H1 (cell line): Measurements from ENCODE around the gene MTARC1. TPM values are rescaled to one million over a fixed set of nuclear protein-coding genes. Genes with fewer than 3 reads are reported as not detected.

Experiments
- ASH2L ChIP-seq: fragments of 200-600, 300-600 bp; sonication (generic); IDR thresholded peaks from one replicate; pipeline ENCODE4 v1.7.1; 2017; ENCODE audit warnings: low read length
- BCL11A ChIP-seq, 2 experiments: IDR thresholded peaks; one replicate each; pipeline ENCODE4 v1.6.1; 2011; ENCODE audit warnings: low read depth in 2 of 2, low read length in 2 of 2, mild to moderate bottlenecking in 2 of 2
- CREB1 ChIP-seq: IDR thresholded peaks from 2 replicates; pipeline ENCODE4 v1.6.1; 2012; ENCODE audit warnings: inconsistent platforms
- KDM4A ChIP-seq: IDR thresholded peaks from one replicate; pipeline ENCODE4 v1.7.1; 2012; ENCODE audit warnings: low read depth, mild to moderate bottlenecking, moderate library complexity, low read length, inconsistent platforms; ENCODE audit not compliant: severe bottlenecking
- MAX ChIP-seq: IDR thresholded peaks from 2 replicates; pipeline ENCODE4 v1.6.1; 2012; ENCODE audit warnings: inconsistent platforms
- PHF8 ChIP-seq: fragments of 200-600 bp; sonication (generic); conservative IDR thresholded peaks from 2 replicates; pipeline ENCODE4 v1.7.1; 2012; ENCODE audit warnings: low read depth, mild to moderate bottlenecking, inconsistent platforms, low read length, moderate library complexity
- RBBP5 ChIP-seq: IDR thresholded peaks from 2 replicates; pipeline ENCODE4 v1.7.1; 2012; ENCODE audit warnings: low read depth, mild to moderate bottlenecking, inconsistent platforms, low read length, moderate library complexity, borderline replicate concordance
- SIN3A ChIP-seq, 2 experiments: IDR thresholded peaks in 1 of 2; conservative IDR thresholded peaks in 1 of 2; 2 replicates each; pipeline ENCODE4 v1.6.1; 2011 to 2012; ENCODE audit warnings: low read length in 2 of 2, improper control_type of control experiment in 1 of 2, low read depth in 1 of 2, mild to moderate bottlenecking in 1 of 2
- SUZ12 ChIP-seq: fragments of 200-600 bp; sonication (generic); IDR thresholded peaks from 2 replicates; pipeline ENCODE4 v1.6.1; 2012; ENCODE audit warnings: mild to moderate bottlenecking, inconsistent platforms, low read length, moderate library complexity, mixed read lengths
- polyA plus RNA-seq, 7 experiments: library from polyadenylated mRNA; depleted of rRNA in 3 of 7; stranded (reverse) in 5 of 7; unstranded in 2 of 7; fragments of >200 nt in 5 of 7; fragments of 200-250 nt in 2 of 7; gene quantifications; 1 replicate in 5 of 7; 2 replicates in 1 of 7; 4 replicates in 1 of 7; pipeline versions ENCODE4 v1.2.1 to v1.2.3, GENCODE V29; 2011 to 2013; ENCODE audit warnings: missing spikeins in 2 of 7, mixed read lengths in 2 of 7
- total RNA-seq: library from RNA; stranded (reverse); fragmentation: NEBNext Ultra II Directional; extraction: Animal tissue kit (Norgen Biotek cat#: 25700); gene quantifications from 2 replicates; pipeline ENCODE4 v1.2.1, GENCODE V29; 2021
- TF ChIP-seq, protein P1 (sequence below): IDR thresholded peaks from 2 replicates; pipeline ENCODE4 v1.6.1; 2011; ENCODE audit warnings: low read length, improper control_type of control experiment
- TF ChIP-seq, protein P2 (sequence below): IDR thresholded peaks from 2 replicates; pipeline ENCODE4 v1.6.1; 2012; ENCODE audit warnings: inconsistent platforms

The MTARC1 gene
- total and polyA plus RNA-seq, 2 of the 8 experiments (the other 6 are each of a cell fraction or from before 2014, with no cell fraction given): 17.2 to 46.2 TPM

GRCh38 chr1:220748089-220748934 lies 38.4 kb upstream of the MTARC1 start, which contains the start of gene MTARC2 (continued):
- TF ChIP-seq SUZ12 (peak; percentile 35; the same call in 1 of the 2 replicates), MAX (peak; percentile 56), SIN3A (conservative IDR thresholded peaks at IDR 0.05 in 1 of 2, IDR thresholded peaks at IDR 0.05 in 1 of 2; ENCODE audit: low read depth in 1 of 2, low read length in 2 of 2) (0 out of 4 replicates have a peak, but pooled peaks of 1 of the 2 experiments have one; percentile 26), ASH2L (peak; percentile 95), KDM4A (peak; percentile 89), BCL11A (IDR thresholded peaks at IDR 0.05; ENCODE audit: low read depth in 2 of 2, low read length in 2 of 2) (no peak), PHF8 (peak; percentile 68), CREB1 (peak; percentile 31; the same call in 1 of the 2 replicates), RBBP5 (0 out of 2 replicates have a peak, but pooled peaks have one; percentile 87)
- TF ChIP-seq, protein P1, sequence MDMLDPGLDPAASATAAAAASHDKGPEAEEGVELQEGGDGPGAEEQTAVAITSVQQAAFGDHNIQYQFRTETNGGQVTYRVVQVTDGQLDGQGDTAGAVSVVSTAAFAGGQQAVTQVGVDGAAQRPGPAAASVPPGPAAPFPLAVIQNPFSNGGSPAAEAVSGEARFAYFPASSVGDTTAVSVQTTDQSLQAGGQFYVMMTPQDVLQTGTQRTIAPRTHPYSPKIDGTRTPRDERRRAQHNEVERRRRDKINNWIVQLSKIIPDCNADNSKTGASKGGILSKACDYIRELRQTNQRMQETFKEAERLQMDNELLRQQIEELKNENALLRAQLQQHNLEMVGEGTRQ: no peak
- TF ChIP-seq, protein P2, sequence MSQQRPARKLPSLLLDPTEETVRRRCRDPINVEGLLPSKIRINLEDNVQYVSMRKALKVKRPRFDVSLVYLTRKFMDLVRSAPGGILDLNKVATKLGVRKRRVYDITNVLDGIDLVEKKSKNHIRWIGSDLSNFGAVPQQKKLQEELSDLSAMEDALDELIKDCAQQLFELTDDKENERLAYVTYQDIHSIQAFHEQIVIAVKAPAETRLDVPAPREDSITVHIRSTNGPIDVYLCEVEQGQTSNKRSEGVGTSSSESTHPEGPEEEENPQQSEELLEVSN: peak; percentile 21; the same call in 1 of the 2 replicates
